ENCODE results near the gene KHNYN.

The KHNYN gene

DNA sequence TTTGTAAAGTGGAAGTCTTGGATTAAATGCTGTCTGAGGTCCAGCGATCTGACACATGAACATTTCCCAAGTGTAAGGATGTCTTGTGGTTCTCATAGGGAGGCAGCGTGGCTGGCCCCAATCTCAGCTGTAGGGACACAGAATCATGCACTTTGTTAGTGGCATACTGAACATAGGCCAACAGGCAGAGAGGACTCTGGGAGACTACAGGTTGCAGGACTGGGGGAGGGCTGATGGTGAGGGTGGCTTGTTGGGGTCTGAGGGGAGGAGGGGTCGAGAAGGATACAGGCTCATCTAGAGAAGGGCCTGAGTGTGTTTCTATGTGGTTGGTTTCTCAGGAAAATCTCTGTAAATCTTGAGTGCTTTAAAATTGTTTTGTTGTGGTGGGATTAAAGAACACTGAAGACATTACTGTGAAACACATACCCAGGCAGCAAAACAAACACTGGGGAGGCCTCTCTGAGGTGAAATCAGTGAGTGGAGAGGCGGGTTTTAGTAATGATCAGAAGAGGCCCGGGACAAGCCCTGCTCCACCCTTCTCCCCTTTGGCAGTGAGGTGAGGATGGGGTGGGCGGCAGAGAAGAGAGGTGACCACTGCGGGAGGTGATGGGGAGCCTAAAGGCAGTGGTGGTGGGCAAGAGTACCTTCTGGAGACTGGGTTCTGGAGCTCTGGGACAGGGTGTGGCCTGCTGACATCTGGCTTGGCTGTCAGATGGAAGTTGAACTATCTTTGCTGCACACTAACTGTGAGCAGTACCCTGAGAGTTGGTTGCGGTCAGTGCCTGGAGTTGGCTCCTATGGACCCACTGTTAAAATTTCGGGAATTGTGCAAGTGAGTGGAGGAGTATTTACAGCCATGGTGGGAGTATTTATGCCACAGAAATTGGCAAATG lies 27.7 kb upstream of the KHNYN start:
- DNase-seq (ENCODE audit: low spot score), result no peak

DNA sequence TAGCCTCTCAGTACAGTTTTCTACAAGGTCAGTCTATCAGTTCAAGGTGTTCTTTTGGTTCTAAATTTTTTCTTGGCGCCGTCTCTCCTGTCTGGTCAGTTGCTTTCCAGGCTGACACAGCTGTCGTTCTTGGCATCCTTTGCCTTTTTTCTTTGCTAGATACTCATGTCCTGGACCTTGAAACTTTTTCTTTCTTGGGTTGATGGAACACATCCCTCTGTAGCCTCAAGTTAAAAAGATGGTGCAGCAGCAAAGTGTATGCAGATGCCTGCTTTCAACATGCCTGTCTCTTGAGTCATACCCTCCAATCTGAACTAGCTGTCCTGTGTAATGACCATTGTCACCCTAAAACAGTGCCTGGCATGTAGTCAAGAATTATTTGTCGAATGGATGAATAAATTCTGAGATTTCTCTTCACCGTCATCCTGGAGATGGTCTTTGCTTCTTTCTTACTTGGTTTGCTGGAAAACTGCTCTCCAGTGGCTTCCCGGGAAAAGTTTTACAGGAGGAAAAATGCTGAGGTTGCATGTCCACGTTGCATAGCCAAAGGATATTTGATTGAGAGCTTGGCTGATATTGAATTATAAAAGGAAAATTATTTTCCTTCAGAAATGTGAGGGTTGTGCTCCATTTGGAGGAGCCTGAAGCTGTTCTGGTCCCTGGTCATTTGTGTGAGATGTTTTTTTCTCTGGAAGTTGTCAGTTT lies 26.3 kb upstream of the KHNYN start:
- DNase-seq (ENCODE audit: low spot score), result peak; percentile 58

DNA sequence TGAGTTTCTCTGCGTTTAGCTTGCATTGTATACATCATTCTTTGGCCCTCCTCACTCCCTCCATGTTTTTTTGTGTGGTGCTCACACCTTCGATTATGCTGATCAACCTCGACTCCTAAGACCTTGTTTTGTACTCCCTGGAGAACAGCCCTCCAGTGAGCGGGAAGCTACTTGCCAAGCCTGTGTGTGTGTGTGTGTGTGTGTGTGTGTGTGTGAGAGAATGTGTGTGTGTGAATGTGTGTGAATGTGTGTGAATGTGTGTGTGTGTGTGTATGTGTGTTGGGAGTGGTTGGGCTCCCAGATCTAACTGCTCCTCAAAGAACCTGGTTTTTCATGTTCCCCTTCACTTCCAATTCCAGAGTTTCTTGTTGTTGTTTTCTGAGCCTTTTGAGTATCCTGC lies 24.9 kb upstream of the KHNYN start:
- DNase-seq (ENCODE audit: low spot score), result no peak

DNA sequence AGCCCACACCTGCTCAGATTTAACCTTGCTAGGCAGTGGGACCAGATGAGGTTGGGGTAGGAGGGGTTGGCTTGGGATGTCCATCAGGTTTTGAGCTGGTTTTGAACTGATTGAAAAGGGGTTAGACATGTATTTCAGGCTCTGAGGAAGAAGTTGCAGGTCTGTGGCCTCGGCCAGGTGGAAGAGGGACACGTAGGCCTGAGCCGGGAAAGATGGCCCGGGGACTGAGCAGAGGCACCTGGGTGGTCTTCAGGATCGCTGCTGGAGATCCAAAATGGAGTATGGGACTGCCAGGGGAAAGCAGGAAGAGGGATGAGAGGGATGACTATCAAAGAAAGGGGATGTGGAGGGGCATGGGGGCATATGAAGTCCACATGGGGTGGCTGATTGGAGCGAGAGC lies 23.3 kb upstream of the KHNYN start:
- no peak for DNase-seq (ENCODE audit: low spot score)

DNA sequence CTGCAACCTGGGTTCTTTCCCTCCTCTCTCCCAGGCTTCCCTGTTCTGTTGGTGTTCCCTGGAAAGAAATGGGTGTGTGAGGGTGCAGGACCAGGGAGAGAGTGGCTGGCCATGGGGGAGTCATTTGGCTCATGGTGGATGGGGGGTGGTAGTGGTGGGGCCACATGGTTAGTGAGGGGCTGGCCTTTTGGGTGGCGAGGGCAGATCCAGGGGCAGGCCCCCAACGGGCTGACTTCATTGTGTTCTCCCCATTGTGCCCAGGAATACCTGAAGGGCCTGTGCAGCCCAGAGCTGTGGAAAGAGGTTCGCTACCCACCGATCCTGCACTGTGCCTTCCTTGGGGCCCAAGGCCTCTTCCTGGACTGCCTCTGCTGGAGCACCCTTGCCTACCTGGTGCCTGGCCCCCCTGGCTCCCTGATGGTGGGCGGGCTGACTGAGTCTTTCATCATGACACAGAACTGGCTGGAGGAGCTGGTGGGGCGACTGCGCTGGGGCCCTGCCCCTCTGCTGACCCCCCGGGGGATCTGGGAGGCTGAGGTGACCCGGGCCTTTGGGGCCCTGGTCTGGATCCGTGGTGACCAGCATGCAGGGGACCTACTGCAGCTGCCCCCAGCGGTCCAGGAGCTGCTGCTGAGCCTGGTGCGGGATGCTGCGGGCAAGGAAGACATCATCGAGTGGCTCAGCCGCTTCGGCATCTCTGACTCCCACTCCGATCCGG lies 22.0 kb upstream of the KHNYN start:
- no peak for DNase-seq (ENCODE audit: low spot score)

DNA sequence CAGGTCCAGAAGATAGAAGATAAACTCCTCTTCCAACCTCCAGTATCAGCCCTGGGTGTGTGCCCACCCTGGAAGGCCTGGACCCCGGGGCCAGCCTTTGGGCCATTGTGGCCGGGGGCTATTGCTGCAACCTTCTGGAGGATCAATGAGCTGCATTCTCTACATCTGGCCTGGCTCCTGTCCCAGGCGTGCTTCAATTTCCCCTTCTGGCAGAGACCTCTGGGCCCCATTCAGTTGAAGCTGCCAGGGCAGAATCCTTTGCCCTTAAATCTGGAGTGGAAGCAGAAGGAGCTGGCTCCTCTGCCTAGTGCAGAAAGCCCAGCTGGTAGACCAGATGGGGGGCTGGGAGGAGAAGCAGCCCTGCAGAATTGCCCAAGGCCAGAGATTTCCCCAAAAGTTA lies 21.0 kb upstream of the KHNYN start:
- DNase-seq (ENCODE audit: low spot score), result no peak

DNA sequence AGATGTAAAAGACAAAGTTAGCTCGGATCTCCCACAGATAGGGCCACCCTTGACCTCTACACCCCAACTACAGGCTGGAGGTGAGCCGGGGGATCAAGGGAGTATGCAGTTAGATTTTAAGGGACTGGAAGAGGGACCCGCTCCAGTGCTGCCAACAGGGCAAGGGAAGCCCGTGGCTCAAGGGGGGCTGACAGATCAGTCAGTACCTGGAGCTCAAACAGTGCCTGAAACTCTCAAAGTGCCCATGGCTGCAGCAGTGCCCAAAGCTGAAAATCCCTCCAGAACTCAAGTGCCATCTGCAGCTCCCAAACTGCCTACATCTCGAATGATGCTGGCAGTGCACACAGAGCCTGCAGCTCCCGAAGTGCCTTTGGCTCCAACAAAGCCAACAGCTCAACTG lies 20.6 kb upstream of the KHNYN start:
- DNase-seq (ENCODE audit: low spot score), result no peak

DNA sequence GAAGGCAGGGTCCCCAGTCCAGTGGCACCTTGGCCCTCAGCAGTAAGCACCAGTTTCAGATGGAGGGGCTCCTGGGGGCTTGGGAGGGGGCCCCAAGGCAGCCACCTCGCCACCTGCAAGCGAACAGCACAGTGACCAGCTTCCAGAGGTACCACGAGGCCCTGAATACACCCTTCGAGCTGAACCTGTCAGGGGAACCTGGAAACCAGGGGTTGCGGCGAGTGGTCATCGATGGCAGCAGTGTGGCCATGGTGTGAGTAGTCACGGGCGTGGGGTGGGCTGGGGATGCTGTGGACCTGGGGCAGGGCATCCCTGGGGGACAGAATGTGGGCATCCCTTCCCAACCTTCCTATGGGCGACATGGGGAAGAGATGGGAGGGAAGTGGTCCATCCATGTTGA lies 19.8 kb upstream of the KHNYN start:
- no peak for DNase-seq (ENCODE audit: low spot score)

DNA sequence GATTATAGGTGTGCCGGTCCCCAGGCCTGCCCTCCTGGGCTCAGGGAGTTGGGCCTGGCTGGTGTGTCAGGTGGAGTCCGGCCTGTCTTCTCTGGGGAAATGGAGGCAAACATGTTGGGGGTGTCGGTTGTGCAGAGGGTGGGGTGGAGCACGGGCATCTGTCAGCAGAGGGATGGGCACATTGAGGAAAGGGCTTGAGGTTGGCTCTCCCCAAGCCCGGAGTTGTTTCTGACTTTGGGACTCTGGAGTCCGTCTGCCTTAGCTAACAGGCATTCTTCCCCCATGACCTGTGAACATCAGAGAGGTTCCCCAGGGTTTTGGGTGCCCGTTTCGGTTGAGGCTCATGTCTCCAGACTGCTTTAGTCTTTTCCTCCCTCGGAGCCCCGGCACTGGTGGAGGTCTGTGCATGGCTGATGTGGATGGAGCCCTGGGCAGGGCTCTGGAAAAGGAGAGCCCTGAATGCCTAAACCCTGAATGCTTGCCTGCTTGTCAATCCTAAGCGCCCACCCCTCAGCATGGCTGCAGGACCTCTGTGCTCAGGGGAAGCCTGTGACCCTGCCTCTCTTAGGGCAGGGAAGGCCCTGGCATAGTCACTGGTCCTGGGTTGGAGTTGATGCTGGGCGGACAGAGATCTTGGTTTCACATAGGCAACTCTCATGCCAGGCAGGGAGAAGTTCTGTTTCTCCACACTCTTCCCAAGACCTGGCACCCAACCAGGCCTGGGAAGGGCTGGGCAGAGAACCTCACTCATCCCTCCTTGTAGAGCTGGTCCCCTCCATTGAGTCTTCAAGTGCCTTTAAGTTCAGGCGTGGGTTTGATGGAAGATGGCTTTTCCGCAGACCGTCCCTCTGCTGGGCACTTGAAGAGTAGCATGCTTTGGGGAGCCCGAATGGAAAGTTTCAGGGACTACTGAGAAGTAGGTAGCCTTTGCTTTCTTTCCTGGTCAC lies 18.0 kb upstream of the KHNYN start:
- peak; percentile 67 for DNase-seq (ENCODE audit: low spot score)

DNA sequence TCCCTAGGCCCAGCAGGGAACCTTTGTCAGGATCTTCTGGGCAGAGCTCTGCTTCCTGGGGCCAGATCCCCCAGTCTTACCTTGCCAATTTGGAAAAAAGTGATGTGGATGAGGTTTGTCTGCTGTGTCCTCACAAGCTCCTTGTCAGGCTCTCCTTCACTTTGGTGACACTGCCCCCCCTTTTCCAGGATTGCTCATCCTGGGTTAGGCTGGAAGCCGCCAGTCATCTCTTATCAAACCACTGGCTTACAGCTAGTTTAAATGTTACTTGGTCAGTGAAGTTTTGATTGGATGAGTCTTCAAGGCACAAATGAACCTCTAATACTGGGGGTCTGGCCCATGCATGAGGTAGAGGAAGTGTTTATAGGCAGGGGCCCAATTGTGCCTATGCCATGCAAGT lies 15.7 kb upstream of the KHNYN start:
- DNase-seq (ENCODE audit: low spot score), result no peak

DNA sequence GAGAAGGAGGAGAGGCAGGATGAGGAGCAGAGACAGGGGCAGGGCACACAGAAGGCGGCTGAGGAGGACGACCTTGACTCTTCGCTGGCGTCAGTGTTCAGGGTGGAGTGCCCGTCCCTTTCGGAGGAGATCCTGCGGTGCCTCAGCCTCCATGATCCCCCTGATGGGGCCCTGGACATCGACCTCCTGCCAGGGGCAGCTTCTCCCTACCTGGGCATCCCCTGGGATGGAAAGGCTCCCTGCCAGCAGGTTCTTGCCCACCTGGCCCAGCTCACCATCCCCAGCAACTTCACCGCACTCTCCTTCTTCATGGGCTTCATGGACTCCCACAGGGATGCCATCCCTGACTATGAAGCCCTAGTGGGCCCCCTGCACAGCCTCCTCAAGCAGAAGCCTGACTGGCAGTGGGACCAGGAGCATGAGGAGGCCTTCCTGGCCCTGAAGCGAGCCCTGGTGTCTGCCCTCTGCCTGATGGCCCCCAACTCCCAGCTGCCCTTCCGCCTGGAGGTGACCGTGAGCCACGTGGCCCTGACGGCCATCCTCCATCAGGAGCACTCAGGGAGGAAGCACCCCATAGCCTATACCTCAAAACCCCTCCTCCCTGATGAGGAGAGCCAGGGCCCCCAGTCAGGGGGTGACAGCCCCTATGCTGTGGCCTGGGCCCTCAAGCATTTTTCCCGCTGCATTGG lies 14.9 kb upstream of the KHNYN start:
- DNase-seq (ENCODE audit: low spot score), result no peak

DNA sequence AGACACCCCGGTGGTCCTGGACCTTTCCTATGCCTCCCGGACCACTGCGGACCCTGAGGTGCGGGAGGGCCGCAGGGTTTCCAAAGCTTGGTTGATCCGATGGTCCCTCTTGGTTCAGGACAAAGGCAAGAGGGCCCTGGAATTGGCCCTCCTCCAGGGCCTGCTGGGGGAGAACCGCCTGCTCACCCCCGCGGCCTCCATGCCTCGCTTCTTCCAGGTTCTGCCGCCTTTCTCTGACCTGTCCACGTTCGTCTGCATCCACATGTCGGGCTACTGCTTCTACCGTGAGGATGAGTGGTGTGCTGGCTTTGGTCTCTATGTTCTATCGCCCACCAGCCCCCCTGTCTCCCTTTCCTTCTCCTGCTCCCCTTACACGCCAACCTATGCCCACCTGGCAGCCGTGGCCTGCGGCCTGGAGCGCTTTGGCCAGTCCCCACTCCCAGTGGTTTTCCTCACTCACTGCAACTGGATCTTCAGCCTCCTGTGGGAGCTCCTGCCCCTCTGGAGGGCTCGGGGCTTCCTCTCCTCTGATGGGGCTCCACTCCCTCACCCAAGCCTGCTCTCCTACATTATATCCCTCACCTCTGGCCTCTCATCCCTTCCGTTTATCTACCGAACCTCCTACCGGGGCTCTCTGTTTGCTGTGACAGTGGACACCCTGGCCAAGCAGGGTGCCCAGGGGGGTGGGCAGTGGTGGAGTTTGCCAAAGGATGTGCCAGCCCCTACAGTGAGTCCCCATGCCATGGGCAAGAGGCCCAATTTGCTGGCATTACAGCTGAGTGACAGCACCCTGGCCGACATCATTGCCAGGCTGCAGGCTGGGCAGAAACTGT lies 14.1 kb upstream of the KHNYN start:
- DNase-seq (ENCODE audit: low spot score), result no peak

DNA sequence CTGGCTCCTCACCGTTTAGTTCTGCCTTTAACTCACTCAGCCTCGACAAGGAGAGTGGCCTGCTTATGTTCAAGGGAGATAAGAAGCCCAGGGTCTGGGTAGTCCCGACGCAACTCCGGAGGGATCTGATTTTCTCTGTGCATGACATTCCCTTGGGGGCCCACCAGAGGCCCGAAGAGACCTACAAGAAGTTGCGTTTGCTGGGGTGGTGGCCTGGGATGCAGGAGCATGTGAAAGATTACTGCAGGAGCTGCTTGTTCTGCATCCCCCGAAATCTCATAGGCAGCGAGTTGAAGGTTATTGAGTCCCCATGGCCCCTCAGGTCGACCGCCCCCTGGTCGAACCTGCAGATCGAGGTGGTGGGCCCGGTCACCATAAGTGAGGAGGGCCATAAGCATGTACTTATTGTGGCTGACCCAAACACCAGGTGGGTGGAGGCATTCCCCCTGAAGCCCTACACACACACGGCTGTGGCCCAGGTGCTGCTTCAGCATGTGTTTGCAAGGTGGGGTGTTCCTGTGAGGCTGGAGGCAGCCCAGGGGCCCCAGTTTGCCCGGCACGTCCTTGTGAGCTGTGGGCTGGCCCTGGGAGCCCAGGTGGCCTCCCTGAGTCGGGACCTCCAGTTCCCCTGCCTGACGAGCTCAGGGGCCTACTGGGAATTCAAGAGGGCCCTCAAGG lies 13.4 kb upstream of the KHNYN start:
- no peak for DNase-seq (ENCODE audit: low spot score)

DNA sequence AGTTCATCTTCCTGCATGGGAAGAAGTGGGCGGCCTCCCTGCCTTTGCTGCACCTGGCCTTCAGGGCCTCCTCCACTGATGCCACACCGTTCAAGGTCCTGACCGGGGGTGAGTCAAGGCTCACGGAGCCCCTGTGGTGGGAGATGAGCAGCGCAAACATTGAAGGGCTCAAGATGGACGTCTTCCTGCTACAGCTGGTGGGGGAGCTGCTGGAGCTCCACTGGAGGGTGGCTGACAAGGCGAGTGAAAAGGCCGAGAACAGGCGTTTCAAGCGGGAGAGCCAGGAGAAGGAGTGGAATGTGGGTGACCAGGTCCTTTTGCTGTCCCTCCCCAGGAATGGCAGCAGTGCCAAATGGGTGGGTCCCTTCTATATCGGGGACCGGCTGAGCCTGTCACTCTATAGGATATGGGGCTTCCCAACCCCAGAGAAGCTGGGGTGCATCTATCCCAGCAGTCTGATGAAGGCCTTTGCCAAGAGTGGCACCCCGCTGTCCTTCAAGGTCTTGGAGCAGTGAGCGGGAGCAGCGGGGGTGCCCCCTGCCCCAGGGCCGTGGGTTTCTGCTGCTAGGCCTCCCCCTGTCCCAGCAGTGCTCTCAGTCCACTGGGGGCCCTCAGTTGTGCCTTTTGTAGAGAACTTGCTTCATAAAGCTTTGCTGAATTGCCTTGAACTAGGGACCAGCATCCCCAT lies 12.7 kb upstream of the KHNYN start:
- DNase-seq (ENCODE audit: low spot score), result no peak

DNA sequence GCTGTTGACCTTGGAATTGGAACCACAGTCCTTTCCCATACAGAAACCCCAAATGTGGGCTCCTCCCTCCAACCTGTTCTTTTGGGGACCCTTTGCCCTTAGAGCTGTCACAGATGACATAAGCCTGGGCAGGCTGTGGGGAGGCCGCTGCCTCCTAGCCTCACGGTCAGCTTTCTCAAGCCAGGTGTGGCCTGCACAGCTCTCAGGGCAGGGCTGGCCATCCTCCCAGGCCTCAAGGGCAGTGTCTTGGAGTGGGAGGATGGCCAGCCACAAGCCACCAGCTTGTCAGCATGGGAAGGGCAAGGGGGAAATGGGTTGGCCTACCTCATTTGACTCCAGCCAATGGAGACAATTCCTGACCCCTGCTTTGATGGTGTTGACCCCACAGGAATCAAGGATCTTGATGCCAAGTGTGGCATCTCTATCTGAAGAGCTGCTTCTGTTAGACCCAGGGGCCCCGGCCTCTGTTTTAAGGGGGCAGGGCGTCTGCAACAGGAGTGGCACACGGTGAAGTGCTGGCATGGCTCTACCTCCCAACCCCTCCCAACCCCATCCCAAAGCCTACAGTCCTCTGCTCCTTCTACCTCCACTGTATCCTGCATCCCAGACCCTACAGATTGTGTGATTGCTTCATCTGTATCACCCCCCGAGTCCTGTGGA lies 11.8 kb upstream of the KHNYN start:
- no peak for DNase-seq (ENCODE audit: low spot score)

DNA sequence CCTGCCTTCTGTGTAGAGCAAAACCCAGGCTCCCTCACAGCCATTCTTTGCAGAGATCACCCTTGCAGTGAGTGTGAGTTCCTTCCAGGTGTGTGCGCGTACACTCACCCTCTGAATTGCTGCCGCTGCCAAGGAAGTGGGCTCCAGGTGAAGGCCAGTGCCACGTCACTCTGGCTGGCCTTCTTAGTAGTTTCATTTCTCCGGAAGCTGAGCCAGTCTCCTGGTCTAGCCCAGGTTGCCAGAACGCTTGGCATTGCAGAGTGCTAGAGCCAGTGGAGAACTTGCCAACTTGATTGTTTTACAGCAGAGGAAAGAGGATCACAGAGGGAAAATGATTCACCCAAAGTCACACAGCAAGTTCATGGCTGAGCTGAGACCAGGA lies 11.3 kb upstream of the KHNYN start:
- peak; percentile 63 for DNase-seq (ENCODE audit: low spot score)

DNA sequence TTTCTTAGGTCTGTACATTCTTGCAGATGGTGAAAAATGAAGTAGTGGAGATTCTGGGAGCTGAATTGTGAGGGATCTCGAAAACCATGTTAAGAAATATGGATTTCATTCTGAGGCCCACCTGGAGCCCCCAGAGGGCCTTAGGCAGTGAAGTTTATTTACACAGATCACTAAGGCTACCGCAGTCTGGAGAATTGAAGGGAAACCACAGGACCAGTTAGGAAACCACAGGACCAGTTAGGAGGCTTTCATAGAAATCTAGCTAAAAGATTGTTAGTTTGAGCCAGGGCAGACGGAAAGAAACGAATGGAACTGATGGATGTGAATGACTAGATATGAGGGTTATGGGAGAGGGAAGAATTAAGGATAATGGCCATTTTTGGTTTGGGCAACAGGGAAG lies 7.5 kb upstream of the KHNYN start:
- no peak for DNase-seq (ENCODE audit: low spot score)
